Uterus (tissue), 2 donors: ENCODE results near the gene RRBP1.

ENCODE experiments used
- POLR2A ChIP-seq, 2 donors: fragments of 450-650 bp; IDR thresholded peaks; one replicate each; pipeline ENCODE4 v1.6.1; 2016; ENCODE audit warnings: antibody characterized with exemption in 2 of 2, mild to moderate bottlenecking in 1 of 2, moderate library complexity in 1 of 2
- TF ChIP-seq, protein P1 (sequence below), 4 experiments: fragments of 200-600 bp in 2 of 4; fragments of 450-650 bp in 2 of 4; sonication (generic) in 2 of 4; IDR thresholded peaks; one replicate each; pipeline ENCODE4 v1.5.1; 2016 to 2019; ENCODE audit warnings: antibody characterized with exemption in 4 of 4, mild to moderate bottlenecking in 2 of 4, moderate library complexity in 1 of 4

GRCh38 chr20:17716331-17716730 lies 34.3 kb upstream of the RRBP1 start:
- no peak for TF ChIP-seq POLR2A (IDR thresholded peaks at IDR 0.05)
- TF ChIP-seq, protein P1, sequence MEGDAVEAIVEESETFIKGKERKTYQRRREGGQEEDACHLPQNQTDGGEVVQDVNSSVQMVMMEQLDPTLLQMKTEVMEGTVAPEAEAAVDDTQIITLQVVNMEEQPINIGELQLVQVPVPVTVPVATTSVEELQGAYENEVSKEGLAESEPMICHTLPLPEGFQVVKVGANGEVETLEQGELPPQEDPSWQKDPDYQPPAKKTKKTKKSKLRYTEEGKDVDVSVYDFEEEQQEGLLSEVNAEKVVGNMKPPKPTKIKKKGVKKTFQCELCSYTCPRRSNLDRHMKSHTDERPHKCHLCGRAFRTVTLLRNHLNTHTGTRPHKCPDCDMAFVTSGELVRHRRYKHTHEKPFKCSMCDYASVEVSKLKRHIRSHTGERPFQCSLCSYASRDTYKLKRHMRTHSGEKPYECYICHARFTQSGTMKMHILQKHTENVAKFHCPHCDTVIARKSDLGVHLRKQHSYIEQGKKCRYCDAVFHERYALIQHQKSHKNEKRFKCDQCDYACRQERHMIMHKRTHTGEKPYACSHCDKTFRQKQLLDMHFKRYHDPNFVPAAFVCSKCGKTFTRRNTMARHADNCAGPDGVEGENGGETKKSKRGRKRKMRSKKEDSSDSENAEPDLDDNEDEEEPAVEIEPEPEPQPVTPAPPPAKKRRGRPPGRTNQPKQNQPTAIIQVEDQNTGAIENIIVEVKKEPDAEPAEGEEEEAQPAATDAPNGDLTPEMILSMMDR (IDR thresholded peaks at IDR 0.05) = no peak
